WI38 (cell line): Measurements from ENCODE around the gene FOSL2.

Source experiments
- H3K4me3 ChIP-seq: 2 replicates; pipeline ENCODE4 v1.5.1; 2011; ENCODE audit warnings: low read depth, mild to moderate bottlenecking, control low read depth, low read length
- CTCF ChIP-seq: IDR thresholded peaks from 2 replicates; pipeline ENCODE4 v1.5.1; 2012; ENCODE audit warnings: low read depth, mild to moderate bottlenecking, control low read depth, low read length

FOSL2 gene

GRCh38 chr2:28449126-28449487, 56.4 kb downstream of the FOSL2 start:
- TF ChIP-seq CTCF, result no peak
- H3K4me3 ChIP-seq, result no peak overlapping the region

- no peak overlapping the region for H3K4me3 ChIP-seq
- no peak for TF ChIP-seq CTCF
These were observed 57.1 kb downstream of the FOSL2 start for GRCh38 chr2:28449488-28450395.

GRCh38 chr2:28450901-28451565, 58.4 kb downstream of the FOSL2 start:
- no peak for TF ChIP-seq CTCF
- no peak overlapping the region for H3K4me3 ChIP-seq

GRCh38 chr2:28451793-28452533, 59.3 kb downstream of the FOSL2 start:
- H3K4me3 ChIP-seq, result no peak overlapping the region
- no peak for TF ChIP-seq CTCF

GRCh38 chr2:28452534-28453081, 60.0 kb downstream of the FOSL2 start:
- no peak overlapping the region for H3K4me3 ChIP-seq
- peak; percentile 98 for TF ChIP-seq CTCF

GRCh38 chr2:28453396-28453795, 60.7 kb downstream of the FOSL2 start:
- no peak overlapping the region for H3K4me3 ChIP-seq
- TF ChIP-seq CTCF, result no peak
